Left lung (tissue), 10 donors: ENCODE results near the gene LARGE1. TPM values are rescaled to one million over a fixed set of nuclear protein-coding genes. Genes with fewer than 3 reads are reported as not detected.
A peak's percentile ranks its signal among the peaks of the same experiment; 100 is the strongest.
"Not testable (repeated sequence)": the region's sequence is repeated elsewhere in the genome, so short reads cannot be mapped to it uniquely, and the experiment has no call there.

ENCODE experiments used
- ATAC-seq: fragments of 200-7000 bp; cut with Tn5 transposase; one replicate; pipeline ENCODE4 v1.9.1; 2020; ENCODE audit warnings: moderate library complexity
- DNase-seq, 4 donors: peaks; one replicate each; pipeline ENCODE4 v3.0.0-alpha.2; 2013 to 2020
- H3K27ac ChIP-seq, 2 donors: fragments of 200-600 bp; sonication (generic) in 1 of 2; one replicate each; pipeline versions ENCODE4 v1.5.0 to v1.8.0; 2020 to 2021
- H3K27me3 ChIP-seq, 2 donors: fragments of 200-600 bp; sonication (generic) in 1 of 2; one replicate each; pipeline versions ENCODE4 v1.5.0 to v1.8.0; 2020 to 2021
- H3K36me3 ChIP-seq, 2 donors: fragments of 200-600 bp; sonication (generic) in 1 of 2; one replicate each; pipeline versions ENCODE4 v1.5.0 to v1.8.0; 2020 to 2021
- H3K4me1 ChIP-seq, 2 donors: fragments of 200-600 bp; one replicate each; pipeline ENCODE4 v1.8.0; 2021
- H3K4me3 ChIP-seq, 2 donors: fragments of 200-600 bp; sonication (generic) in 1 of 2; one replicate each; pipeline versions ENCODE4 v1.5.0 to v1.8.0; 2020 to 2021; ENCODE audit warnings: mild to moderate bottlenecking in 1 of 2
- H3K9me3 ChIP-seq, 2 donors: fragments of 200-600 bp; sonication (generic) in 1 of 2; one replicate each; pipeline versions ENCODE4 v1.5.0 to v1.8.0; 2020 to 2021
- CTCF ChIP-seq, 2 donors: fragments of 200-600 bp; sonication (generic) in 1 of 2; IDR thresholded peaks; one replicate each; pipeline versions ENCODE4 v1.5.0 to v1.8.0; 2021; ENCODE audit warnings: antibody characterized with exemption in 2 of 2
- intact Hi-C, 2 donors: fragments of 100-400 bp; cut with DNase I; formaldehyde crosslinking; loops; one replicate each; pipeline versions ENCODE4 v1.11.2 to v1.14.2; 2022
- polyA plus RNA-seq, 6 donors: library from polyadenylated mRNA; unstranded; fragments of 120-200 nt; gene quantifications; one replicate each; pipeline ENCODE4 v1.2.1, GENCODE V29; 2013; ENCODE audit not compliant: insufficient read length in 6 of 6
- total RNA-seq, 2 donors: library from RNA; stranded (reverse); fragmentation: NEBNext Ultra II Directional; extraction: Animal tissue kit (Norgen Biotek cat#: 25700); gene quantifications; one replicate each; pipeline ENCODE4 v1.2.1, GENCODE V29; 2021
- donor health status: DM: no; HTN: yes; CAD: no.
- donor health status: DM: no; HTN: no; CAD: no.

The LARGE1 gene
- total and polyA plus RNA-seq, 8 donors = 22.4 to 36.1 (median 33.2) TPM

- Histone ChIP-seq H3K9me3 (no peaks in the 10 kb centered on the region), H3K36me3 (no peaks in the 10 kb centered on the region), H3K4me1 (no peaks in the 10 kb centered on the region), H3K27ac (no peak overlapping the region), H3K4me3 (no peak overlapping the region), H3K27me3 (no peaks in the 10 kb centered on the region)
- DNase-seq = no peak
- ATAC-seq = no peak
- TF ChIP-seq CTCF (IDR thresholded peaks at IDR 0.05) = no peak
- intact Hi-C loops = no loop called here
These were observed 350.7 kb downstream of the LARGE1 start for GRCh38 chr22:33569559-33569958.

GRCh38 chr22:33569018-33569417, 351.3 kb downstream of the LARGE1 start:
- DNase-seq (no peak), ATAC-seq (no peak)
- no peaks in the 10 kb centered on the region for H3K27me3 ChIP-seq
- no peaks in the 10 kb centered on the region for H3K4me1 ChIP-seq
- no peak overlapping the region for H3K27ac ChIP-seq
- H3K36me3 ChIP-seq = no peaks in the 10 kb centered on the region
- no peaks in the 10 kb centered on the region for H3K9me3 ChIP-seq
- no peak for TF ChIP-seq CTCF (IDR thresholded peaks at IDR 0.05)
- H3K4me3 ChIP-seq = no peak overlapping the region
- intact Hi-C loops = no loop called here

GRCh38 chr22:33566495-33566894, 353.8 kb downstream of the LARGE1 start:
- H3K27me3 ChIP-seq, DNase-seq, H3K9me3 ChIP-seq, intact Hi-C loops, H3K4me3 ChIP-seq, H3K36me3 ChIP-seq, H3K27ac ChIP-seq, H3K4me1 ChIP-seq, ATAC-seq: not testable (repeated sequence)

- no peak for TF ChIP-seq CTCF (IDR thresholded peaks at IDR 0.05)
- Histone ChIP-seq H3K4me1 (no peaks in the 10 kb centered on the region), H3K27me3 (no peaks in the 10 kb centered on the region), H3K9me3 (no peaks in the 10 kb centered on the region), H3K27ac (no peak overlapping the region), H3K36me3 (no peaks in the 10 kb centered on the region), H3K4me3 (no peak overlapping the region)
- ATAC-seq (no peak), DNase-seq (no peak)
- intact Hi-C loops = no loop called here
These were observed 354.7 kb downstream of the LARGE1 start for GRCh38 chr22:33565580-33565995.

- DNase-seq (no peak), ATAC-seq (no peak)
- no peaks in the 10 kb centered on the region for H3K4me1 ChIP-seq
- no peak overlapping the region for H3K27ac ChIP-seq
- TF ChIP-seq CTCF (IDR thresholded peaks at IDR 0.05) = no peak
- no peaks in the 10 kb centered on the region for H3K9me3 ChIP-seq
- intact Hi-C loops = no loop called here
- H3K36me3 ChIP-seq = no peaks in the 10 kb centered on the region
- no peaks in the 10 kb centered on the region for H3K27me3 ChIP-seq
- no peak overlapping the region for H3K4me3 ChIP-seq
These were observed 355.6 kb downstream of the LARGE1 start for GRCh38 chr22:33564683-33565082.

- Histone ChIP-seq H3K27me3 (no peaks in the 10 kb centered on the region), H3K4me3 (no peak overlapping the region), H3K36me3 (no peaks in the 10 kb centered on the region), H3K4me1 (no peaks in the 10 kb centered on the region), H3K27ac (peak overlapping the region in 1 of 2 donors; percentile 10), H3K9me3 (no peaks in the 10 kb centered on the region)
- DNase-seq (no peak), ATAC-seq (no peak)
- intact Hi-C loops = no loop called here
- no peak for TF ChIP-seq CTCF (IDR thresholded peaks at IDR 0.05)
These were observed 356.9 kb downstream of the LARGE1 start for GRCh38 chr22:33563220-33563964.
